ENCODE measurements around the gene PHETA1. TPM values are rescaled to one million over a fixed set of nuclear protein-coding genes. Genes with fewer than 3 reads are reported as not detected.

The PHETA1 gene
- polyA plus RNA-seq, 3 donors, result 3.4 to 15.3 (median 4.9) TPM

GRCh38 chr12:111312708-111313107 is 56.2 kb downstream of the PHETA1 start:
- H4K20me1 ChIP-seq (ENCODE audit: insufficient read depth, low read length), result no peaks in the 10 kb centered on the region
- Mint-ChIP-seq H3K9me3 (peaks cover 0 to 4% (median under 1%) of the 10 kb centered on the region in 7 donors), H3K27ac (peak overlapping the region in 2 of 7 donors; percentile 7 to 47), H3K4me1 (peaks cover 59% of the 10 kb centered on the region), H3K27me3 (ENCODE audit: low read depth in 3 of 3) (peaks cover 0 to 6% (median 3%) of the 10 kb centered on the region in 3 donors), H3K36me3 (no peaks in the 10 kb centered on the region), H3K4me3 (no peak overlapping the region)
- no peaks in the 10 kb centered on the region for H3K27me3 ChIP-seq (ENCODE audit: control insufficient read depth in 2 of 2, insufficient read depth in 2 of 2, low read length in 2 of 2)
- no peak for TF ChIP-seq CTCF (IDR thresholded peaks at IDR 0.05)
- 73% methylated on average over 4 of the region's 5 CpGs for WGBS (ENCODE audit: insufficient coverage)
- H3K4me2 ChIP-seq (replicated peaks; ENCODE audit: extremely low read depth, low read length, poor library complexity, severe bottlenecking), result no peak overlapping the region
- no peak for DNase-seq
- no peak overlapping the region for H3K27ac ChIP-seq (ENCODE audit: low read depth in 1 of 2, low read length in 2 of 2)
- intact Hi-C loops (cut with micrococcal nuclease), result loop anchor here (5.0 to 10.0 kb wide), 3 partner anchors 92 to 375 kb away; partner anchors contain the start of gene SH2B3 (in 1 of the 2)
- H3K4me1 ChIP-seq (ENCODE audit: control insufficient read depth in 1 of 2, insufficient read depth in 2 of 2, low read length in 2 of 2), result peaks cover 47 to 56% of the 10 kb centered on the region in 2 donors
- H2AFZ ChIP-seq (ENCODE audit: insufficient read depth, low read depth, low read length, poor library complexity, severe bottlenecking), result no peak overlapping the region
- H3K9me3 ChIP-seq (replicated peaks in 1 of 2; ENCODE audit: control insufficient read depth in 1 of 2, insufficient read depth in 1 of 2, low read length in 2 of 2), result no peaks in the 10 kb centered on the region
- H3K4me3 ChIP-seq (replicated peaks in 1 of 3; ENCODE audit: low read depth in 2 of 3, low read length in 3 of 3), result no peak overlapping the region
- no peaks in the 10 kb centered on the region for H3K79me2 ChIP-seq (ENCODE audit: insufficient read depth, low read length)
- H3K36me3 ChIP-seq (replicated peaks in 1 of 2; ENCODE audit: control insufficient read depth in 1 of 2, insufficient read depth in 2 of 2, low read length in 2 of 2), result no peaks in the 10 kb centered on the region
- H3K9ac ChIP-seq (ENCODE audit: insufficient read depth, low read length, poor library complexity, severe bottlenecking), result no peak overlapping the region

GRCh38 chr12:111312016-111312415 is 56.9 kb downstream of the PHETA1 start:
- intact Hi-C loops (cut with micrococcal nuclease), result loop anchor here (5.0 to 10.0 kb wide), 3 partner anchors 93 to 375 kb away; partner anchors contain the start of gene SH2B3 (in 1 of the 2)
- Mint-ChIP-seq H3K27ac (peak overlapping the region in 1 of 7 donors; percentile 44), H3K36me3 (no peaks in the 10 kb centered on the region), H3K4me1 (peaks cover 53% of the 10 kb centered on the region), H3K4me3 (no peak overlapping the region), H3K27me3 (ENCODE audit: low read depth in 3 of 3) (peaks cover 0 to 6% (median 3%) of the 10 kb centered on the region in 3 donors), H3K9me3 (peaks cover 3 to 9% (median 7%) of the 10 kb centered on the region in 7 donors)
- Histone ChIP-seq H3K4me1 (ENCODE audit: control insufficient read depth in 1 of 2, insufficient read depth in 2 of 2, low read length in 2 of 2) (peaks cover 45 to 53% of the 10 kb centered on the region in 2 donors), H3K4me2 (replicated peaks; ENCODE audit: extremely low read depth, low read length, poor library complexity, severe bottlenecking) (no peak overlapping the region), H3K27me3 (ENCODE audit: control insufficient read depth in 2 of 2, insufficient read depth in 2 of 2, low read length in 2 of 2) (no peaks in the 10 kb centered on the region), H3K4me3 (replicated peaks in 1 of 3; ENCODE audit: low read depth in 2 of 3, low read length in 3 of 3) (no peak overlapping the region), H3K9me3 (replicated peaks in 1 of 2; ENCODE audit: control insufficient read depth in 1 of 2, insufficient read depth in 1 of 2, low read length in 2 of 2) (peaks cover 0 to 6% of the 10 kb centered on the region in 2 donors), H2AFZ (ENCODE audit: insufficient read depth, low read depth, low read length, poor library complexity, severe bottlenecking) (no peak overlapping the region), H3K36me3 (replicated peaks in 1 of 2; ENCODE audit: control insufficient read depth in 1 of 2, insufficient read depth in 2 of 2, low read length in 2 of 2) (no peaks in the 10 kb centered on the region), H3K27ac (ENCODE audit: low read depth in 1 of 2, low read length in 2 of 2) (no peak overlapping the region), H3K9ac (ENCODE audit: insufficient read depth, low read length, poor library complexity, severe bottlenecking) (no peak overlapping the region), H3K79me2 (ENCODE audit: insufficient read depth, low read length) (no peaks in the 10 kb centered on the region), H4K20me1 (ENCODE audit: insufficient read depth, low read length) (no peaks in the 10 kb centered on the region)
- TF ChIP-seq CTCF (IDR thresholded peaks at IDR 0.05), result no peak
- no peak for DNase-seq
- WGBS (ENCODE audit: insufficient coverage), result 98% methylated on average over 12 of the region's 13 CpGs
